Trophoblast cell (in vitro differentiated cells and primary cell): Measurements from ENCODE around the gene MLNR.

Experiments
- DNase-seq, 2 donors: peaks; one replicate each; pipeline ENCODE4 v3.0.0-alpha.2; 2016
- H2AFZ ChIP-seq: 2 replicates; pipeline ENCODE4 v1.6.1; 2013; ENCODE audit warnings: low read length, moderate library complexity, mild to moderate bottlenecking; ENCODE audit not compliant: insufficient read depth, poor library complexity
- H2AK5ac ChIP-seq: 2 replicates; pipeline ENCODE4 v1.6.1; 2013; ENCODE audit warnings: mild to moderate bottlenecking, low read length
- H2BK120ac ChIP-seq: 2 replicates; pipeline ENCODE4 v1.6.1; 2013; ENCODE audit warnings: low read length, mild to moderate bottlenecking, moderate library complexity; ENCODE audit not compliant: insufficient read depth, poor library complexity
- H2BK12ac ChIP-seq: 2 replicates; pipeline ENCODE4 v1.6.1; 2013; ENCODE audit warnings: mild to moderate bottlenecking, low read length, moderate library complexity
- H2BK5ac ChIP-seq: 2 replicates; pipeline ENCODE4 v1.6.1; 2013; ENCODE audit warnings: low read length, low read depth, moderate library complexity, mild to moderate bottlenecking; ENCODE audit not compliant: poor library complexity
- H3K14ac ChIP-seq: 2 replicates; pipeline ENCODE4 v1.6.1; 2013; ENCODE audit warnings: mild to moderate bottlenecking, low read length
- H3K18ac ChIP-seq: 2 replicates; pipeline ENCODE4 v1.6.1; 2013; ENCODE audit warnings: mild to moderate bottlenecking, low read length
- H3K23ac ChIP-seq: 2 replicates; pipeline ENCODE4 v1.6.1; 2013; ENCODE audit warnings: low read length
- H3K27ac ChIP-seq: 2 replicates; pipeline ENCODE4 v1.5.1; 2013; ENCODE audit warnings: low read depth, mild to moderate bottlenecking, inconsistent platforms, low read length, moderate library complexity
- H3K27me3 ChIP-seq: 2 replicates; pipeline ENCODE4 v1.6.1; 2013; ENCODE audit warnings: inconsistent platforms, mild to moderate bottlenecking, low read length, moderate library complexity; ENCODE audit not compliant: insufficient read depth
- H3K36me3 ChIP-seq, 2 experiments: 1 replicate in 1 of 2; 2 replicates in 1 of 2; pipeline ENCODE4 v1.6.1; 2013; ENCODE audit warnings: low read length in 2 of 2, mild to moderate bottlenecking in 2 of 2, moderate library complexity in 1 of 2; ENCODE audit not compliant: insufficient read depth in 2 of 2, control insufficient read depth in 1 of 2
- H3K4ac ChIP-seq: 2 replicates; pipeline ENCODE4 v1.6.1; 2013; ENCODE audit warnings: low read depth, mild to moderate bottlenecking, low read length, moderate library complexity
- H3K4me1 ChIP-seq, 2 experiments: 1 replicate in 1 of 2; 2 replicates in 1 of 2; pipeline ENCODE4 v1.6.1; 2013; ENCODE audit warnings: low read length in 2 of 2, mild to moderate bottlenecking in 2 of 2, moderate library complexity in 1 of 2; ENCODE audit not compliant: insufficient read depth in 2 of 2, control insufficient read depth in 1 of 2
- H3K4me2 ChIP-seq: 2 replicates; pipeline ENCODE4 v1.6.1; 2013; ENCODE audit warnings: inconsistent platforms, mild to moderate bottlenecking, low read length, moderate library complexity
- H3K4me3 ChIP-seq: 2 replicates; pipeline ENCODE4 v1.5.1; 2013; ENCODE audit warnings: mild to moderate bottlenecking, low read depth, low read length, inconsistent platforms
- H3K79me1 ChIP-seq: one replicate; pipeline ENCODE4 v1.6.1; 2013; ENCODE audit warnings: low read length
- H3K79me2 ChIP-seq: 2 replicates; pipeline ENCODE4 v1.6.1; 2013; ENCODE audit warnings: low read length, mild to moderate bottlenecking; ENCODE audit not compliant: control insufficient read depth, insufficient read depth, poor library complexity
- H3K9ac ChIP-seq: 2 replicates; pipeline ENCODE4 v1.6.1; 2013; ENCODE audit warnings: mild to moderate bottlenecking, low read length
- H3K9me3 ChIP-seq: 2 replicates; pipeline ENCODE4 v1.6.1; 2013; ENCODE audit warnings: low read depth, mild to moderate bottlenecking, control low read depth, inconsistent platforms, low read length; ENCODE audit not compliant: insufficient read depth
- H4K12ac ChIP-seq: 2 replicates; pipeline ENCODE4 v1.6.1; 2013; ENCODE audit warnings: low read depth, mild to moderate bottlenecking, low read length, moderate library complexity
- H4K8ac ChIP-seq: 2 replicates; pipeline ENCODE4 v1.6.1; 2013; ENCODE audit warnings: low read depth, mild to moderate bottlenecking, low read length, moderate library complexity
- H4K91ac ChIP-seq: one replicate; pipeline ENCODE4 v1.6.1; 2013; ENCODE audit warnings: low read depth, mild to moderate bottlenecking, low read length, moderate library complexity
- WGBS: extraction: QIAGEN DNeasy Blood & Tissue Kit; methylation state at CpG from one replicate; pipeline ENCODE4 v1.1.7; 2013; ENCODE audit warnings: missing lambda C conversion rate; ENCODE audit not compliant: insufficient read length, insufficient coverage; ENCODE audit errors: extremely low coverage; 5-methylcytosine and 5-hydroxymethylcytosine counted together

Gene MLNR

DNA sequence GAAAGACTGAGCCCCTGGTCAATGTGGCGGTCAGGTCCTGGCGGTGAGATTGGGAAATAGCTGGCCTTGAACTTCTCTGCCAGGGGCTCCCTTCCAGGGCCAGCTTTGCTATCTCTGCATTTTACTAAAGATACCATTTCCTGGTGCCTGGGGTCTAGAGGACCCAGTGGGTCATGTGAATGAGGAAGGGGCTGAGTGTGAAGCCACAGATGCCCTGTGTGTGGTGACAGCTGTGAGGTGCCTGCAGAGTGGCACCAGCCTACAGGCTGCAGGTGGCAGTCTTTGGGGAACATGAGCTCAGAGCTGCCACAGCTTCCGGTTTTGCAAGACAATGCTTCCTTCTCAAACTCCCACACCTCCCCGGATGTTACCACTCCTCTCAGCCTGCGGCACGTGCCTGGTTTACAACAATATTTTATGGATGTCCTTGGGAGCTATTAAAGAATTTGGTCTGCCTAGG is 5.2 kb upstream of the MLNR start:
- no peak overlapping the region for H2AK5ac ChIP-seq

DNA sequence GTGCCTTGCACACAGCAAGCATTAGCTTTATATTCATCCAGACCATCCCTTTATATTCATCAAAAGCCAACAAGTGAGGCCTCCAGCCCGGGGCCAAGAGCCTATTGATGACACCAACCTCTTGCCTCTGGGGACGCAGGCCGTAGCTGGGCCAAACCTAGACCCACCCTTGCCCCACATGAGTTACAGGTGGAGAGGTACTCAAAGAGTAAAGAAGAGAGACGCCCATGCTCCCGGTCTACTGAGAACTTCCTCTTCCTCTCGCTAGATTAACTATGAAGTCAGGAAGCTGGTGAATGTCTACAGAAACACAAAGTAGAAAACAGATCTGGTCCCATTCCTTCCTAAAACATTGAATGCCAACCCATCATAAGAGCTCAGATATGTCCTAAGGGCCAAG is 3.8 kb upstream of the MLNR start:
- no CpG with 5 or more reads among the region's 6 CpGs for WGBS
- no peak overlapping the region for H3K9ac ChIP-seq
- no peak overlapping the region for H4K8ac ChIP-seq
- H2AK5ac ChIP-seq: no peak overlapping the region
- no peak overlapping the region for H3K27ac ChIP-seq
- peaks cover 0 to 2% of the 10 kb centered on the region in 2 experiments for H3K36me3 ChIP-seq
- no peak overlapping the region for H2BK12ac ChIP-seq
- no peak overlapping the region for H3K14ac ChIP-seq
- H4K91ac ChIP-seq: no peak overlapping the region
- no peak overlapping the region for H3K4me2 ChIP-seq
- H2AFZ ChIP-seq: no peak overlapping the region
- peaks cover 39% of the 10 kb centered on the region for H3K27me3 ChIP-seq
- no peak overlapping the region for H2BK5ac ChIP-seq
- H3K9me3 ChIP-seq: peaks cover 7% of the 10 kb centered on the region
- DNase-seq: no peak
- no peaks in the 10 kb centered on the region for H3K79me2 ChIP-seq
- peaks cover 4 to 13% of the 10 kb centered on the region in 2 experiments for H3K4me1 ChIP-seq
- H3K4me3 ChIP-seq: no peak overlapping the region
- H4K12ac ChIP-seq: no peak overlapping the region
- H3K79me1 ChIP-seq: no peaks in the 10 kb centered on the region
- no peak overlapping the region for H3K23ac ChIP-seq
- H3K4ac ChIP-seq: no peak overlapping the region
- no peak overlapping the region for H3K18ac ChIP-seq
- no peak overlapping the region for H2BK120ac ChIP-seq

More for the DNA sequence above, 5.2 kb upstream of the MLNR start:
- H2BK12ac ChIP-seq: no peak overlapping the region
- peaks cover 25% of the 10 kb centered on the region for H3K27me3 ChIP-seq
- H3K4me3 ChIP-seq: no peak overlapping the region
- H3K9ac ChIP-seq: no peak overlapping the region
- no peak overlapping the region for H3K18ac ChIP-seq
- peaks cover 4% of the 10 kb centered on the region for H3K9me3 ChIP-seq
- H3K14ac ChIP-seq: no peak overlapping the region
- no peak overlapping the region for H4K8ac ChIP-seq
- H4K91ac ChIP-seq: no peak overlapping the region
- no peak overlapping the region for H2AFZ ChIP-seq
- H3K4me1 ChIP-seq: peaks cover 0 to 5% of the 10 kb centered on the region in 2 experiments
- H3K27ac ChIP-seq: no peak overlapping the region
- H3K4ac ChIP-seq: no peak overlapping the region
- peak in 1 of 2 donors; percentile 6 for DNase-seq
- H2BK5ac ChIP-seq: no peak overlapping the region
- H3K79me2 ChIP-seq: no peaks in the 10 kb centered on the region
- no peaks in the 10 kb centered on the region for H3K79me1 ChIP-seq
- H4K12ac ChIP-seq: no peak overlapping the region
- H2BK120ac ChIP-seq: no peak overlapping the region
- H3K23ac ChIP-seq: no peak overlapping the region
- peaks cover 2 to 8% of the 10 kb centered on the region in 2 experiments for H3K36me3 ChIP-seq
- no CpG with 5 or more reads among the region's 6 CpGs for WGBS
- no peak overlapping the region for H3K4me2 ChIP-seq

DNA sequence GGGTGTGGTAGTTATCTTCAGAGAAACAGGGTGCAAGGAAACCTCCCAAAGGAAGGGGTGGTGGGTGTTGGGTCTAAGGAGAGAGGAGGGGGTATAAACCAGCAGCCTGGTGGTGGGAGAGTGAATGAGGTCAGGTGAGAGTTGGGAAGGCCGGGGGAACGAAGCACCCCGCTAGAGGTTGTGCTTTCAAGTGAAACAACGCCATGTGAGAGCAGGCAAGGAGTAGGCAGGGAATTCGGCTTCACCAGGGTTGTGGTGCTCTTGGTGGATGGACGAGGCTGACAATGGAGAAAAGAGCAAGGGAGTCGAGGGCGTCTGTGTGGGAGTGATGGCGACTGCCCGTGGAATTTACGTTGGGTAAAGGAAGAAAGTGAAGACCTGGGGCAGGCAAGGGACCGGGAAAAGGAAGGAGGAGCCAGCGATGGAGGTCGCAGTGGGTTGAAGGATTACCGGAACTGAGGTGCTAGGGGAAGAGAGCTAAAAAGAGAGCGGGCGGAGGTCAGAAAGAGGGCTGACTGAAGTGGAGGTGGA is 2.1 kb upstream of the MLNR start:
- no peak overlapping the region for H2AK5ac ChIP-seq
- no peak overlapping the region for H3K9ac ChIP-seq
- H4K91ac ChIP-seq: no peak overlapping the region
- H3K18ac ChIP-seq: no peak overlapping the region
- no peaks in the 10 kb centered on the region for H3K36me3 ChIP-seq
- H3K27me3 ChIP-seq: peaks cover 54% of the 10 kb centered on the region
- H3K4me1 ChIP-seq: peaks cover 4 to 13% of the 10 kb centered on the region in 2 experiments
- peaks cover 9% of the 10 kb centered on the region for H3K9me3 ChIP-seq
- no peak overlapping the region for H2BK120ac ChIP-seq
- no peak overlapping the region for H2AFZ ChIP-seq
- H2BK5ac ChIP-seq: no peak overlapping the region
- no peak for DNase-seq
- H4K8ac ChIP-seq: no peak overlapping the region
- no peaks in the 10 kb centered on the region for H3K79me1 ChIP-seq
- H3K23ac ChIP-seq: no peak overlapping the region
- peak overlapping the region; percentile 14 for H3K4me2 ChIP-seq
- no peak overlapping the region for H3K27ac ChIP-seq
- no peak overlapping the region for H3K14ac ChIP-seq
- H3K79me2 ChIP-seq: no peaks in the 10 kb centered on the region
- H4K12ac ChIP-seq: no peak overlapping the region
- WGBS: no CpG with 5 or more reads among the region's 17 CpGs
- no peak overlapping the region for H2BK12ac ChIP-seq
- H3K4ac ChIP-seq: no peak overlapping the region
- peak overlapping the region; percentile 26 for H3K4me3 ChIP-seq

DNA sequence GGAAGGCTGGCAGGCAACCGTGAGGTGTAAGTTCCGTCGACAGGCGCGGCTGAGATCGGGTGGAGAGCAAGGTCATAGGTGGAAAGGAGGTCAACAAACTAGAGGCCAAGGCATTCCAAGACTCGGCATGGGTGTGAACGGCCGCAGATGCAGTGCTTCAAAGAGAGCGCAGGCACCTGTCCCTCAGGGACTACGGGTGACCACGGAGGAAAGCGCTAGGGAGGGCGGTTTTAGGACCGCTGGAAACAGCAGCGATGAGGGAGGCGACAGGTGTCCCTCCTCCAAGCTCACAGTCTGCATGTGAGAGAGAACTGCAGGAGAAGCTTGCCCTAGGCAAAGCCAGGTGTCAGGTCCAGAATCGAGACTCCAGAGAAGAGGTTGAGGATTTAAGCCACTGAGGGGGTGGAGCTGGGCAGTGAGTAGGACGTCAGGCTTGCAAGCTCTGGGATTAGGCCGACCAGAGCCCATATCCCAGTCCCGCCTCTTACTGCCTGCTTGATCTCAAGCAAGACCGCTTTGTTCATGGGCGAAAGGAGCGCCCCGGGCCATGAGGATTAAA is 1.6 kb upstream of the MLNR start:
- Histone ChIP-seq H3K4ac (no peak overlapping the region), H4K12ac (no peak overlapping the region), H3K9ac (no peak overlapping the region), H3K18ac (no peak overlapping the region), H3K36me3 (no peaks in the 10 kb centered on the region), H3K27me3 (peaks cover 55% of the 10 kb centered on the region), H3K79me2 (no peaks in the 10 kb centered on the region), H3K79me1 (no peaks in the 10 kb centered on the region), H2BK5ac (no peak overlapping the region), H3K27ac (no peak overlapping the region), H3K4me2 (peak overlapping the region; percentile 14), H2BK120ac (no peak overlapping the region), H4K91ac (no peak overlapping the region), H3K23ac (no peak overlapping the region), H2BK12ac (no peak overlapping the region), H3K14ac (no peak overlapping the region), H2AK5ac (no peak overlapping the region), H3K9me3 (peaks cover 9% of the 10 kb centered on the region), H2AFZ (no peak overlapping the region), H3K4me1 (peaks cover 4 to 13% of the 10 kb centered on the region in 2 experiments), H3K4me3 (no peak overlapping the region), H4K8ac (no peak overlapping the region)
- peak; percentile 30 to 54 for DNase-seq
- WGBS: no CpG with 5 or more reads among the region's 25 CpGs
